Vagina (tissue), 2 donors: Measurements from ENCODE around the gene PIP4K2A.

Source experiments
- POLR2A ChIP-seq, 2 donors: fragments of 450-650 bp; IDR thresholded peaks; one replicate each; pipeline ENCODE4 v1.6.1; 2017; ENCODE audit warnings: antibody characterized with exemption in 2 of 2, mild to moderate bottlenecking in 2 of 2, moderate library complexity in 2 of 2
- POLR2AphosphoS5 ChIP-seq, 2 donors: sonication (generic); formaldehyde crosslinking; IDR thresholded peaks; one replicate each; pipeline ENCODE4 v1.9.0; 2017; ENCODE audit warnings: antibody characterized with exemption in 2 of 2, mild to moderate bottlenecking in 2 of 2, low read depth in 1 of 2; ENCODE audit not compliant: insufficient read depth in 1 of 2
- TF ChIP-seq, protein P1 (sequence below), 3 experiments: fragments of 450-650 bp in 2 of 3; fragments of 200-600 bp in 1 of 3; sonication (generic) in 1 of 3; IDR thresholded peaks; one replicate each; pipeline ENCODE4 v1.5.1; 2017 to 2019; ENCODE audit warnings: antibody characterized with exemption in 3 of 3, mild to moderate bottlenecking in 2 of 3, moderate library complexity in 2 of 3

DNA sequence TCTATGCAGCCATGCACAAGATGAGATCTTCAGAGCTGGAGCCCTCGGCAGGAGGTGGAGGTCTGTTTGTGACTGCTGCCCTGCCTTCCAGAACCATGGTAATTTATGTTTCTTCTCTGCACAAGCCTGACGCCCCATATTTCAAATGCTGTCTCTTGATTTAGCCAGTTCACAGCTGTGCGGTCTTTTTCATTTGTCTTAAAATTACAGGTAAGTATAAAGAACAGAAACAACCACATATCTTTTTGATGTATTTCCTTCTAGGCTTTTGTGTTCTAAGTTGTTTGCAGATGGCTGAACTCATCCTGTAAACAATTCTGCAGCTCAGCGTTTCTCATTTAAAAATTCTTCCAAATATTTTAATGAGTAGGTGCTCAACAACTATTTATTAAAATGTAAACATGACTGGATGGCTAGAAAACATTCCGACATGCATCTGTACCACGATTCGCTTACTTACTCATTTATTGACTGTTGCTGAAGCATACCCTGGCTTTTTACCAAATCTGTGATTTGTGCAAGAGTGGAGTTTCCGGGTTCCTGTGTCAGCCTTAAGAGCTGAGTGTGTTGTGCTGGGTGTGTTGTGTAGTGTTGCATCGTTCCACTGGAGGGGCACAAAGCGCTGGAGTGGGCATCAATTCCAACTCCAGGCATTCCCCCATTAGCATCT is 58.9 kb downstream of the PIP4K2A start:
- TF ChIP-seq, protein P1, sequence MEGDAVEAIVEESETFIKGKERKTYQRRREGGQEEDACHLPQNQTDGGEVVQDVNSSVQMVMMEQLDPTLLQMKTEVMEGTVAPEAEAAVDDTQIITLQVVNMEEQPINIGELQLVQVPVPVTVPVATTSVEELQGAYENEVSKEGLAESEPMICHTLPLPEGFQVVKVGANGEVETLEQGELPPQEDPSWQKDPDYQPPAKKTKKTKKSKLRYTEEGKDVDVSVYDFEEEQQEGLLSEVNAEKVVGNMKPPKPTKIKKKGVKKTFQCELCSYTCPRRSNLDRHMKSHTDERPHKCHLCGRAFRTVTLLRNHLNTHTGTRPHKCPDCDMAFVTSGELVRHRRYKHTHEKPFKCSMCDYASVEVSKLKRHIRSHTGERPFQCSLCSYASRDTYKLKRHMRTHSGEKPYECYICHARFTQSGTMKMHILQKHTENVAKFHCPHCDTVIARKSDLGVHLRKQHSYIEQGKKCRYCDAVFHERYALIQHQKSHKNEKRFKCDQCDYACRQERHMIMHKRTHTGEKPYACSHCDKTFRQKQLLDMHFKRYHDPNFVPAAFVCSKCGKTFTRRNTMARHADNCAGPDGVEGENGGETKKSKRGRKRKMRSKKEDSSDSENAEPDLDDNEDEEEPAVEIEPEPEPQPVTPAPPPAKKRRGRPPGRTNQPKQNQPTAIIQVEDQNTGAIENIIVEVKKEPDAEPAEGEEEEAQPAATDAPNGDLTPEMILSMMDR (IDR thresholded peaks at IDR 0.05): no peak
- TF ChIP-seq POLR2AphosphoS5 (IDR thresholded peaks at IDR 0.05; ENCODE audit: insufficient read depth in 1 of 2, low read depth in 1 of 2) (no peak), POLR2A (IDR thresholded peaks at IDR 0.05) (no peak)
